ENCODE measurements around the gene AURKAIP1.

DNA sequence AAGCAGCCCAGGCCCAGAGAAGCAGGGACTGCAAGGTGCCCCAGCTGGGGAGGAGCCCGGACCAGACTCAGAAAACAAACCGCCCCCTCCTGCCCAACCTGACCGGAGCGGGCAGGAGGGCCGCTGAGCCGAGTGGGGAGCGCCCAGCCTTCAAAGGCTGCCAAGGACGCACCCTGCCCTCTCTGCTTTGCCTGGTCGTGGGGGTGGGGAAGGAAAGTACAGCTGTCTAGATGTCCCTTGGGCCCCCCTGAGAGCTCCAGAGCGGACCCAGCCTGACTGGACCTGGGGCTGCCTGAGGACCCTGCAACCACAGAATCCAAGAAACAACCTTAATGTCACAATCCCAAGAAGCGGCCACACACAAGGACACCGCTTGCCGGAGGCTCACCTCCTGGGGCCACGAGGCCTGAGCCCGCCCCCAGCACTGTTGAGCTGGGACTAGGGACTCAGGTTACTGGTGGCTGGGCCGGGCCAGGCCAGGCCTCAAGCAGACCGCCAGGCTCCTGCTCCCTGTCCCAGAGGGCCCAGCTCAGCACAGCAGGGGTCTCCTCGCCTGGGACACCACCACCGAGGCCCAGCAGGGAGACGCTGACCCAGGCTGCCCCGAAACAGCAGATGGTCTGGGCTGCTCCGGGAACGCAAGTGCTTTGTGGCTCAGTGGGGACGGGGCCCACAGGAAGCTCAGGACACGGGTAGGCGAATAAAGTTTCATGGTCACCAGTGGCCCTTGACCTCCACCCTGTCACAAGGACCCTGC, 27.2 kb downstream of the AURKAIP1 start:
- TF ChIP-seq, protein P1, sequence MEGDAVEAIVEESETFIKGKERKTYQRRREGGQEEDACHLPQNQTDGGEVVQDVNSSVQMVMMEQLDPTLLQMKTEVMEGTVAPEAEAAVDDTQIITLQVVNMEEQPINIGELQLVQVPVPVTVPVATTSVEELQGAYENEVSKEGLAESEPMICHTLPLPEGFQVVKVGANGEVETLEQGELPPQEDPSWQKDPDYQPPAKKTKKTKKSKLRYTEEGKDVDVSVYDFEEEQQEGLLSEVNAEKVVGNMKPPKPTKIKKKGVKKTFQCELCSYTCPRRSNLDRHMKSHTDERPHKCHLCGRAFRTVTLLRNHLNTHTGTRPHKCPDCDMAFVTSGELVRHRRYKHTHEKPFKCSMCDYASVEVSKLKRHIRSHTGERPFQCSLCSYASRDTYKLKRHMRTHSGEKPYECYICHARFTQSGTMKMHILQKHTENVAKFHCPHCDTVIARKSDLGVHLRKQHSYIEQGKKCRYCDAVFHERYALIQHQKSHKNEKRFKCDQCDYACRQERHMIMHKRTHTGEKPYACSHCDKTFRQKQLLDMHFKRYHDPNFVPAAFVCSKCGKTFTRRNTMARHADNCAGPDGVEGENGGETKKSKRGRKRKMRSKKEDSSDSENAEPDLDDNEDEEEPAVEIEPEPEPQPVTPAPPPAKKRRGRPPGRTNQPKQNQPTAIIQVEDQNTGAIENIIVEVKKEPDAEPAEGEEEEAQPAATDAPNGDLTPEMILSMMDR (IDR thresholded peaks at IDR 0.05) = no peak
- no peak for TF ChIP-seq POLR2A (IDR thresholded peaks at IDR 0.05)

All from ovary (tissue), 3 donors.